H4 (cell line): ENCODE results near the gene NACAD. TPM values are rescaled to one million over a fixed set of nuclear protein-coding genes. Genes with fewer than 3 reads are reported as not detected.

Experiments used
- total RNA-seq: library from RNA; depleted of rRNA; stranded (reverse); fragments of >200 nt; shearing (Covaris generic); gene quantifications from 2 replicates; pipeline ENCODE4 v1.2.3, GENCODE V29; 2014; rRNA removed

NACAD gene
- total RNA-seq, 1 experiment from 2014 or later = 2.0 TPM

Other genes with a start within 250 kb of the NACAD start
- 875 and 937 TPM in 2 replicates for gene H2AZ2, start 240.9 kb downstream of the NACAD start, total RNA-seq
- gene PURB, start 203.4 kb downstream of the NACAD start, total RNA-seq = 19.8 and 21.1 TPM in 2 replicates
- gene MYO1G, start 110.0 kb downstream of the NACAD start, total RNA-seq = not detected in 2 replicates
- gene CCM2, start 88.8 kb downstream of the NACAD start, total RNA-seq = 61.5 and 78.6 TPM in 2 replicates
- gene TBRG4, start 22.7 kb upstream of the NACAD start, total RNA-seq = 106 and 120 TPM in 2 replicates
- not detected in 2 replicates for gene RAMP3, start 68.8 kb upstream of the NACAD start, total RNA-seq